ENCODE results near the gene METTL24.

DNA sequence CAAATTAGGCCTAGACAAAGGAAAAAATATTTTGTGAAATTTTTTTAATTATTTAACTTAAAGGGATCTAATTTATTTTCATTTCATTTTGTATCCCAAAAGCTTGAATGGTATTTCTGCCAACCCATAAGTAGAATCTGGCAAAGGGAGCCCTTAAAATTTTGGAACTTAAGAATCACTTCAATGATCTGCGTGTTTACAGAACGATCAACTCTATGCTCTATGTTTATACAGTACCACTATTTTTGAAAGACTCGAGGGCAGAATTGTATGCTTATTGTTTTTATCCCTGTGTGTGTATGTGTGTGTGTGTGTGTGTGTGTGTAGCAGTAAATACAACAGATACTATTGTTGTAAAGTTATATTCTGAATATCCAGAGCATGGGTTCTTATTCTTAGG, 39.2 kb downstream of the METTL24 start:
- TF ChIP-seq, protein P1, sequence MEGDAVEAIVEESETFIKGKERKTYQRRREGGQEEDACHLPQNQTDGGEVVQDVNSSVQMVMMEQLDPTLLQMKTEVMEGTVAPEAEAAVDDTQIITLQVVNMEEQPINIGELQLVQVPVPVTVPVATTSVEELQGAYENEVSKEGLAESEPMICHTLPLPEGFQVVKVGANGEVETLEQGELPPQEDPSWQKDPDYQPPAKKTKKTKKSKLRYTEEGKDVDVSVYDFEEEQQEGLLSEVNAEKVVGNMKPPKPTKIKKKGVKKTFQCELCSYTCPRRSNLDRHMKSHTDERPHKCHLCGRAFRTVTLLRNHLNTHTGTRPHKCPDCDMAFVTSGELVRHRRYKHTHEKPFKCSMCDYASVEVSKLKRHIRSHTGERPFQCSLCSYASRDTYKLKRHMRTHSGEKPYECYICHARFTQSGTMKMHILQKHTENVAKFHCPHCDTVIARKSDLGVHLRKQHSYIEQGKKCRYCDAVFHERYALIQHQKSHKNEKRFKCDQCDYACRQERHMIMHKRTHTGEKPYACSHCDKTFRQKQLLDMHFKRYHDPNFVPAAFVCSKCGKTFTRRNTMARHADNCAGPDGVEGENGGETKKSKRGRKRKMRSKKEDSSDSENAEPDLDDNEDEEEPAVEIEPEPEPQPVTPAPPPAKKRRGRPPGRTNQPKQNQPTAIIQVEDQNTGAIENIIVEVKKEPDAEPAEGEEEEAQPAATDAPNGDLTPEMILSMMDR (IDR thresholded peaks at IDR 0.05): no peak
- TF ChIP-seq POLR2A (IDR thresholded peaks at IDR 0.05): no peak
